RWPE2 (cell line): Measurements from ENCODE around the gene TTLL9.

ENCODE experiments used
- ATAC-seq: fragments of 200-7000 bp; cut with Tn5 transposase; 3 replicates; pipeline ENCODE4 v1.9.1; 2021; ENCODE audit warnings: low read depth
- DNase-seq: peaks from one replicate; pipeline ENCODE4 v3.0.0-alpha.2; 2020; ENCODE audit warnings: low spot score
- H3K27ac ChIP-seq: fragments of 450-650 bp; 2 replicates; pipeline ENCODE4 v1.5.1; 2017; ENCODE audit warnings: mild to moderate bottlenecking; ENCODE audit not compliant: poor library complexity, severe bottlenecking
- H3K27me3 ChIP-seq: fragments of 250-450 bp; sonication (Bioruptor Pico); 2 replicates; pipeline ENCODE4 v1.5.1; 2021; ENCODE audit warnings: mild to moderate bottlenecking, moderate library complexity; ENCODE audit not compliant: insufficient read depth, poor library complexity, severe bottlenecking
- H3K36me3 ChIP-seq: fragments of 250-450 bp; sonication (Bioruptor Pico); 2 replicates; pipeline ENCODE4 v1.5.1; 2020; ENCODE audit warnings: low read depth, mild to moderate bottlenecking, moderate library complexity
- H3K4me1 ChIP-seq: fragments of 250-450 bp; sonication (Bioruptor Pico); 2 replicates; pipeline ENCODE4 v1.5.1; 2021; ENCODE audit warnings: mild to moderate bottlenecking, moderate library complexity; ENCODE audit not compliant: insufficient read depth, poor library complexity, severe bottlenecking
- H3K4me3 ChIP-seq: fragments of 250-450 bp; sonication (Bioruptor Pico); 2 replicates; pipeline ENCODE4 v1.5.1; 2021; ENCODE audit warnings: mild to moderate bottlenecking, moderate library complexity; ENCODE audit not compliant: severe bottlenecking
- H3K9me3 ChIP-seq: fragments of 250-450 bp; sonication (Bioruptor Pico); 2 replicates; pipeline ENCODE4 v1.5.1; 2021; ENCODE audit warnings: mild to moderate bottlenecking, moderate library complexity; ENCODE audit not compliant: severe bottlenecking
- TF ChIP-seq, protein P1 (sequence below): fragments of 450-650 bp; IDR thresholded peaks from one replicate; pipeline ENCODE4 v1.5.1; 2017; ENCODE audit warnings: mild to moderate bottlenecking, moderate library complexity; ENCODE audit not compliant: poor library complexity, severe bottlenecking

The TTLL9 gene

DNA sequence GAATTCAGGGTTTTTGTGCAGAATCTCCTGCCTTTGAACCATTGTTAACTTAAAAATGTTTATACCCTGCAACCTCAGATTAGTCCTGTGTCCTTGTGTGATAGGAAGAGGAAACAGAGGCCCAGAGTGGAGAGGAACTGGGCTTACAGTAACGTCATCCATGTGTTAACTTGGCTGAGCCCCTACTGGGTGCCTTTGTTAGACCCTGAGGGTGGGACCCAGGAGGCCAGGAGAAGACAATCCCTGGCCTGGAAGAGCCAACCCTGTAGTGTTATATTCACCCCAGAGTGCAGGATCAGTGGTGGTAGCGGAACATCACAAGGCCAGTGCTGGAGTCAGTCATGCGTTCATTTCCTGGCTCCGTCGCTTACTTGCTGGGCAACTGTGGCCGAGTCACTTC is 40.7 kb upstream of the TTLL9 start:
- Histone ChIP-seq H3K27me3 (no peaks in the 10 kb centered on the region), H3K4me3 (no peak overlapping the region), H3K9me3 (no peaks in the 10 kb centered on the region), H3K36me3 (no peaks in the 10 kb centered on the region), H3K4me1 (no peaks in the 10 kb centered on the region), H3K27ac (no peak overlapping the region)
- ATAC-seq (no peak), DNase-seq (no peak)
- TF ChIP-seq, protein P1, sequence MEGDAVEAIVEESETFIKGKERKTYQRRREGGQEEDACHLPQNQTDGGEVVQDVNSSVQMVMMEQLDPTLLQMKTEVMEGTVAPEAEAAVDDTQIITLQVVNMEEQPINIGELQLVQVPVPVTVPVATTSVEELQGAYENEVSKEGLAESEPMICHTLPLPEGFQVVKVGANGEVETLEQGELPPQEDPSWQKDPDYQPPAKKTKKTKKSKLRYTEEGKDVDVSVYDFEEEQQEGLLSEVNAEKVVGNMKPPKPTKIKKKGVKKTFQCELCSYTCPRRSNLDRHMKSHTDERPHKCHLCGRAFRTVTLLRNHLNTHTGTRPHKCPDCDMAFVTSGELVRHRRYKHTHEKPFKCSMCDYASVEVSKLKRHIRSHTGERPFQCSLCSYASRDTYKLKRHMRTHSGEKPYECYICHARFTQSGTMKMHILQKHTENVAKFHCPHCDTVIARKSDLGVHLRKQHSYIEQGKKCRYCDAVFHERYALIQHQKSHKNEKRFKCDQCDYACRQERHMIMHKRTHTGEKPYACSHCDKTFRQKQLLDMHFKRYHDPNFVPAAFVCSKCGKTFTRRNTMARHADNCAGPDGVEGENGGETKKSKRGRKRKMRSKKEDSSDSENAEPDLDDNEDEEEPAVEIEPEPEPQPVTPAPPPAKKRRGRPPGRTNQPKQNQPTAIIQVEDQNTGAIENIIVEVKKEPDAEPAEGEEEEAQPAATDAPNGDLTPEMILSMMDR, result no peak

DNA sequence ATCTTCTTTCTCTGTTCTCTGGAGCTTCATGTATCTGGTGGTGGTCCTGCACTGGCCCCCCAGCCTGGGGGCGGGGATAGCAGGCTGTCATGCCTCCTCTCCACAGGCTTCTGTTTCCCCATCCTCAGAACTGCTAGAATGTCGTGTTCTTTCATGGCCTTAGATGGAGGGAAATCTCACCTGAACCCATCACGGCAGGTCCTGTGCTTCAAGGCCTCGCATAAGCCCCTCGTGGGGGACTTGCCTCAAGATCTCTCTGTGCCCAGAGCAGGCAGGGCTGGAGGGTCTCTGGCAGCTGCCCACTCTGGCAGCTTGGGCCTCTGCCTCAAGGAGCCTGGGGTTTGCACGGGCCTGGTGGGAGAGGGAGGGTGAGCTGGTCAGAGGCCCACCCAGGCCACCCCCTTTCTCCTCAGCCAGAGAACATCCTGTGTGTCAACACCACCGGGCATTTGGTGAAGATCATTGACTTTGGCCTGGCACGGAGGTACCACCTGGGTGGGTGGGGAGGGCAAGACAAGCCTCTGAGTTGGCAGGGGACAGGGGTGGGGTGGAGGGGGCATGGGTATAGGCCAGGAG is 39.9 kb upstream of the TTLL9 start:
- H3K27me3 ChIP-seq, result no peaks in the 10 kb centered on the region
- no peaks in the 10 kb centered on the region for H3K36me3 ChIP-seq
- no peaks in the 10 kb centered on the region for H3K9me3 ChIP-seq
- ATAC-seq, result no peak
- DNase-seq, result peak; percentile 74
- no peak overlapping the region for H3K4me3 ChIP-seq
- TF ChIP-seq, protein P1, result no peak
- no peaks in the 10 kb centered on the region for H3K4me1 ChIP-seq
- H3K27ac ChIP-seq, result no peak overlapping the region

- no peaks in the 10 kb centered on the region for H3K36me3 ChIP-seq
- H3K27ac ChIP-seq, result no peak overlapping the region
- H3K27me3 ChIP-seq, result no peaks in the 10 kb centered on the region
- H3K4me3 ChIP-seq, result no peak overlapping the region
- peaks cover 5% of the 10 kb centered on the region for H3K4me1 ChIP-seq
- no peak for ATAC-seq
- H3K9me3 ChIP-seq, result no peaks in the 10 kb centered on the region
- no peak for DNase-seq
- TF ChIP-seq, protein P1, result no peak
Observed at GRCh38 chr20:31831211-31831610, 39.2 kb upstream of the TTLL9 start.

- no peaks in the 10 kb centered on the region for H3K9me3 ChIP-seq
- no peak overlapping the region for H3K27ac ChIP-seq
- no peak for ATAC-seq
- TF ChIP-seq, protein P1, result no peak
- peak; percentile 77 for DNase-seq
- H3K4me3 ChIP-seq, result no peak overlapping the region
- H3K4me1 ChIP-seq, result peaks cover 11% of the 10 kb centered on the region
- no peaks in the 10 kb centered on the region for H3K36me3 ChIP-seq
- no peaks in the 10 kb centered on the region for H3K27me3 ChIP-seq
Observed at GRCh38 chr20:31831771-31832306, 38.6 kb upstream of the TTLL9 start.

GRCh38 chr20:31833130-31833930 is 37.1 kb upstream of the TTLL9 start:
- TF ChIP-seq, protein P1, result peak; percentile 93
- peak; percentile 79 for DNase-seq
- Histone ChIP-seq H3K27ac (no peak overlapping the region), H3K9me3 (no peaks in the 10 kb centered on the region), H3K36me3 (no peaks in the 10 kb centered on the region), H3K27me3 (no peaks in the 10 kb centered on the region), H3K4me1 (peaks cover 26% of the 10 kb centered on the region), H3K4me3 (no peak overlapping the region)
- no peak for ATAC-seq
